Endothelial cell of umbilical vein (primary cell): Measurements from ENCODE around the gene GTSE1. TPM values are rescaled to one million over a fixed set of nuclear protein-coding genes. Genes with fewer than 3 reads are reported as not detected.

ENCODE experiments used
- BruUV-seq: library from RNA; stranded (reverse); fragments of 400-500 nt; replicated peaks from 2 replicates; lab custom pipeline; 2021; lab: Mats Ljungman, UMichigan
- CTCF ChIA-PET: fragments of 300-600, 350-600 bp; sonication (Branson Sonifier 250); formaldehyde crosslinking; loops from one replicate; lab custom pipeline; 2021; ENCODE audit warnings: antibody characterized with exemption, inconsistent platforms; lab: Charles Lee
- POLR2A ChIA-PET: fragments of 300-600, 350-600 bp; sonication (Branson Sonifier 250); formaldehyde crosslinking; loops from one replicate; lab custom pipeline; 2021; ENCODE audit warnings: antibody characterized with exemption, inconsistent platforms; lab: Charles Lee
- DNase-seq: peaks from one replicate; pipeline ENCODE4 v3.0.0-alpha.2; 2011; ENCODE audit warnings: low read depth, low spot score
- FAIRE-seq: peaks from 2 replicates; lab custom pipeline; 2011; peaks lifted over from hg19 to GRCh38; lab: Jason Lieb, UNC
- H2AFZ ChIP-seq: 2 replicates; pipeline ENCODE4 v1.6.0; 2012; ENCODE audit warnings: low read depth, low read length, control low read depth, inconsistent platforms
- H3K27ac ChIP-seq: 2 replicates; pipeline ENCODE4 v1.5.1; 2011; ENCODE audit warnings: low read depth, mild to moderate bottlenecking, control low read depth, low read length, moderate library complexity; ENCODE audit not compliant: insufficient read depth
- H3K27me3 ChIP-seq, 2 experiments: 2 replicates each; pipeline versions ENCODE4 v1.6.0 to v1.6.1; 2011; ENCODE audit warnings: low read length in 2 of 2, mixed read lengths in 1 of 2; ENCODE audit not compliant: control insufficient read depth in 2 of 2, insufficient read depth in 2 of 2
- H3K36me3 ChIP-seq, 2 experiments: 2 replicates in 1 of 2; 3 replicates in 1 of 2; pipeline ENCODE4 v1.5.1; 2011; ENCODE audit warnings: low read length in 2 of 2, mild to moderate bottlenecking in 1 of 2, moderate library complexity in 1 of 2; ENCODE audit not compliant: control insufficient read depth in 2 of 2, insufficient read depth in 2 of 2; ENCODE audit errors: extremely low read depth in 1 of 2
- H3K4me1 ChIP-seq: 3 replicates; pipeline ENCODE4 v1.5.1; 2011; ENCODE audit warnings: mild to moderate bottlenecking, low read length; ENCODE audit not compliant: control insufficient read depth, insufficient read depth; ENCODE audit errors: extremely low read depth
- H3K4me2 ChIP-seq: 2 replicates; pipeline ENCODE4 v1.6.1; 2011; ENCODE audit warnings: low read length, control low read depth, mixed read lengths; ENCODE audit not compliant: insufficient read depth
- H3K4me3 ChIP-seq, 3 experiments: fragments of 200-600 bp in 1 of 3; sonication (generic), shearing (Covaris generic) in 1 of 3; replicated peaks in 1 of 3; 2 replicates each; pipeline ENCODE4 v1.5.1; 2011 to 2016; ENCODE audit warnings: control low read depth in 3 of 3, low read length in 3 of 3, mild to moderate bottlenecking in 2 of 3, inconsistent platforms in 1 of 3, low read depth in 1 of 3, moderate library complexity in 1 of 3; ENCODE audit not compliant: insufficient read depth in 1 of 3
- H3K79me2 ChIP-seq: 2 replicates; pipeline ENCODE4 v1.6.0; 2012; ENCODE audit warnings: low read length, inconsistent platforms; ENCODE audit not compliant: control insufficient read depth, insufficient read depth
- H3K9ac ChIP-seq: replicated peaks from 2 replicates; pipeline ENCODE3; 2011; ENCODE audit warnings: low read length, control low read depth; ENCODE audit not compliant: insufficient read depth; ENCODE audit errors: extremely low read depth
- H3K9me1 ChIP-seq: replicated peaks from 3 replicates; pipeline ENCODE4 v1.6.0; 2011; ENCODE audit warnings: mild to moderate bottlenecking, low read length; ENCODE audit not compliant: control insufficient read depth, insufficient read depth; ENCODE audit errors: extremely low read depth
- H3K9me3 ChIP-seq: replicated peaks from 2 replicates; pipeline ENCODE4 v1.5.1; 2012; ENCODE audit warnings: low read length, inconsistent platforms; ENCODE audit not compliant: control insufficient read depth, insufficient read depth
- H4K20me1 ChIP-seq: replicated peaks from 2 replicates; pipeline ENCODE3; 2011; ENCODE audit warnings: mild to moderate bottlenecking, low read length; ENCODE audit not compliant: control insufficient read depth, insufficient read depth; ENCODE audit errors: extremely low read depth
- EZH2 ChIP-seq: IDR thresholded peaks from 2 replicates; pipeline ENCODE4 v1.6.1; 2012; ENCODE audit warnings: borderline replicate concordance, low read depth, mild to moderate bottlenecking, moderate library complexity, low read length, inconsistent platforms; ENCODE audit not compliant: severe bottlenecking
- FOS ChIP-seq: IDR thresholded peaks from 2 replicates; pipeline ENCODE4 v1.6.1; 2011; ENCODE audit warnings: mild to moderate bottlenecking, low read length, moderate library complexity, borderline replicate concordance; ENCODE audit not compliant: insufficient read depth
- GATA2 ChIP-seq: IDR thresholded peaks from 2 replicates; pipeline ENCODE4 v1.7.0; 2011; ENCODE audit warnings: low read depth, mild to moderate bottlenecking, moderate library complexity, mixed read lengths, low read length; ENCODE audit not compliant: insufficient read length, insufficient read depth
- JUN ChIP-seq: IDR thresholded peaks from 2 replicates; pipeline ENCODE4 v1.6.1; 2011; ENCODE audit warnings: borderline replicate concordance, low read depth; ENCODE audit not compliant: insufficient read length, insufficient read depth
- MYC ChIP-seq: IDR thresholded peaks from one replicate; pipeline ENCODE4 v1.6.1; 2011; ENCODE audit warnings: mild to moderate bottlenecking, low read depth, low read length
- POLR2A ChIP-seq: IDR thresholded peaks from 2 replicates; pipeline ENCODE4 v1.6.1; 2012; ENCODE audit warnings: low read depth, mild to moderate bottlenecking, control low read depth, low read length
- POLR2AphosphoS5 ChIP-seq: IDR thresholded peaks from 2 replicates; pipeline ENCODE4 v1.6.1; 2012; ENCODE audit warnings: low read depth, mild to moderate bottlenecking, control low read depth, low read length, moderate library complexity; ENCODE audit not compliant: insufficient read depth
- dilution Hi-C: fragments of 300-500 bp; cut with MboI; formaldehyde crosslinking; loops from one replicate; pipeline ENCODE4 v1.15.0; 2019; ENCODE audit warnings: low sequenced_read_pairs; ENCODE audit not compliant: extremely low pct_ligation_motif_present
- intact Hi-C: fragments of 100-400 bp; cut with micrococcal nuclease; formaldehyde crosslinking; loops from one replicate; pipeline ENCODE4 v1.10.0; 2022
- polyA plus RNA-seq, 4 experiments: library from polyadenylated mRNA; depleted of rRNA in 3 of 4; stranded (reverse) in 3 of 4; unstranded in 1 of 4; fragments of >200 nt; gene quantifications; 2 replicates each; pipeline versions ENCODE4 v1.2.1 to v1.2.3, GENCODE V29; 2011 to 2012; ENCODE audit warnings: missing spikeins in 1 of 4
- total RNA-seq: library from RNA; stranded (reverse); gene quantifications from 2 replicates; pipeline ENCODE4 v1.2.3, GENCODE V29; 2021
- TF ChIP-seq, protein P1 (sequence below): IDR thresholded peaks from 2 replicates; pipeline ENCODE4 v1.6.1; 2011; ENCODE audit not compliant: insufficient read depth, insufficient read length
- TF ChIP-seq, protein P2 (sequence below), 2 donors: IDR thresholded peaks; 1 replicate in 1 of 2; 2 replicates in 1 of 2; pipeline ENCODE4 v1.5.1; 2011; ENCODE audit warnings: low read length in 2 of 2, mild to moderate bottlenecking in 2 of 2, moderate library complexity in 2 of 2, control low read depth in 1 of 2, inconsistent platforms in 1 of 2, low read depth in 1 of 2; ENCODE audit not compliant: insufficient read depth in 1 of 2; ENCODE audit errors: extremely low read depth in 1 of 2

GTSE1 gene
- total and polyA plus RNA-seq, 2 donors (not counting 3 experiments of a cell fraction or from before 2014, with no cell fraction given), result 25.9 to 57.2 TPM

DNA sequence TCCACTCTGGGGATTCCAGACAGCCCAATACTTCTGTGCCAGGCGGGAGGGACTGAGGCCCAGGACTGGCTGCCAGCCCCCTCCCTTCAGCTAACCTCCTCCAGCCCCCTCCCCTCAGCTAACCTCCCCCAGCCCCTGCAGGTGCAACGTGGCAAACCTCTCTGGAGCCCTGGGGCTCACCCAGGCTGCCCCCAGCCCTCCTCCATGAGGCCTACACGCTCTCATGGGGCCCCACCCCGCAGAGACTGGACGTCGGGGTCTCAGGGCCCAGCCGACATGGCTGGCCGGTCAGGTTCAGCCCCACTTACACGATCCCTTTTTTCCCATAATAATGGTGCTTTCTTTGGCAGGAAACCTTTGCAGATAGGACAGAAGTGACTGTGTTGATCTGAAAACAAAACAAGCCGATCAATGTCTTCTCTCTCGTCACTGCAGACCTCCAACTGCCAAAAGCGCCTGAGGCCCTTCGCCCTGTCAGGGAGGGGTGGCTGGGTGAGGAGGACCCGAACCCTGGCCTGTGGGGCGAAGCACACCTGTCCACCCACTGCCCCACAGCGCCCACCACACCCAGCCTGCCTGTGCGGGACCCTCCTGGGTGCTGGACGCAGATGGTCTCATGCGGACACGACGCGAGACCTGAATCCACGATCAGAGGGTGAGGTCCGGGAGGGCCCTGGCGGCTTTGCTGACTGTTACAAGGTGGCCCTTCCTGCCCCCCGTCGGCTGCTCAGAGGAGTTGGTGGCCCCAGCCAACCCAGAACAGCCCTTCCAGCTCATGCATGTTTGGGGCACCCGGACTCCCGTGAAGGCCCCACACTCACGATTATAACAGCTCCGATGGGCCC, 72.4 kb downstream of the GTSE1 start:
- Histone ChIP-seq H3K79me2 (no peaks in the 10 kb centered on the region), H3K9ac (no peak overlapping the region), H3K27ac (no peak overlapping the region), H3K36me3 (no peaks in the 10 kb centered on the region), H3K9me3 (no peaks in the 10 kb centered on the region), H3K4me1 (peaks cover 4% of the 10 kb centered on the region), H3K4me3 (no peak overlapping the region), H4K20me1 (no peaks in the 10 kb centered on the region), H2AFZ (no peak overlapping the region), H3K9me1 (no peaks in the 10 kb centered on the region), H3K4me2 (no peak overlapping the region), H3K27me3 (no peaks in the 10 kb centered on the region)
- POLR2A ChIA-PET, result no interaction called here
- FAIRE-seq (no peak), DNase-seq (no peak)
- TF ChIP-seq FOS, result no peak
- no peak for TF ChIP-seq JUN
- no peak for TF ChIP-seq EZH2
- TF ChIP-seq MYC, result no peak
- TF ChIP-seq POLR2A, result no peak
- TF ChIP-seq POLR2AphosphoS5, result no peak
- no peak for TF ChIP-seq GATA2
- TF ChIP-seq, protein P1, sequence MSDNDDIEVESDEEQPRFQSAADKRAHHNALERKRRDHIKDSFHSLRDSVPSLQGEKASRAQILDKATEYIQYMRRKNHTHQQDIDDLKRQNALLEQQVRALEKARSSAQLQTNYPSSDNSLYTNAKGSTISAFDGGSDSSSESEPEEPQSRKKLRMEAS, result no peak
- TF ChIP-seq, protein P2, sequence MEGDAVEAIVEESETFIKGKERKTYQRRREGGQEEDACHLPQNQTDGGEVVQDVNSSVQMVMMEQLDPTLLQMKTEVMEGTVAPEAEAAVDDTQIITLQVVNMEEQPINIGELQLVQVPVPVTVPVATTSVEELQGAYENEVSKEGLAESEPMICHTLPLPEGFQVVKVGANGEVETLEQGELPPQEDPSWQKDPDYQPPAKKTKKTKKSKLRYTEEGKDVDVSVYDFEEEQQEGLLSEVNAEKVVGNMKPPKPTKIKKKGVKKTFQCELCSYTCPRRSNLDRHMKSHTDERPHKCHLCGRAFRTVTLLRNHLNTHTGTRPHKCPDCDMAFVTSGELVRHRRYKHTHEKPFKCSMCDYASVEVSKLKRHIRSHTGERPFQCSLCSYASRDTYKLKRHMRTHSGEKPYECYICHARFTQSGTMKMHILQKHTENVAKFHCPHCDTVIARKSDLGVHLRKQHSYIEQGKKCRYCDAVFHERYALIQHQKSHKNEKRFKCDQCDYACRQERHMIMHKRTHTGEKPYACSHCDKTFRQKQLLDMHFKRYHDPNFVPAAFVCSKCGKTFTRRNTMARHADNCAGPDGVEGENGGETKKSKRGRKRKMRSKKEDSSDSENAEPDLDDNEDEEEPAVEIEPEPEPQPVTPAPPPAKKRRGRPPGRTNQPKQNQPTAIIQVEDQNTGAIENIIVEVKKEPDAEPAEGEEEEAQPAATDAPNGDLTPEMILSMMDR (IDR thresholded peaks at IDR 0.05; ENCODE audit: extremely low read depth in 1 of 2, insufficient read depth in 1 of 2, low read depth in 1 of 2, low read length in 2 of 2), result no peak
- dilution Hi-C loops, result no loop called here
- intact Hi-C loops, result no loop called here
- BruUV-seq, result no TSS peak
- CTCF ChIA-PET, result interaction anchor here (1.8 to 6.2 kb wide), 2 partner anchors 12 to 171 kb away, joined by 43 to 418 read pairs; partner anchors contain the start of gene CELSR1
